ENCODE measurements around the gene RARA.
"Not testable (repeated sequence)": the region's sequence is repeated elsewhere in the genome, so short reads cannot be mapped to it uniquely, and the experiment has no call there.

Gene RARA

GRCh38 chr17:40382251-40382650 lies 73.3 kb downstream of the RARA start:
- DNase-seq = no peak

- not testable (repeated sequence) for DNase-seq
Measured at GRCh38 chr17:40386555-40386954, 77.6 kb downstream of the RARA start.

GRCh38 chr17:40399185-40399584 lies 90.2 kb downstream of the RARA start:
- no peak for DNase-seq

- DNase-seq = no peak
Measured at GRCh38 chr17:40402668-40403067, 93.7 kb downstream of the RARA start.

- DNase-seq = no peak
Measured at GRCh38 chr17:40404003-40404402, 95.0 kb downstream of the RARA start.
